AG08396 (cell line): Measurements from ENCODE around the gene TMPRSS15.
"Not testable (repeated sequence)": the region's sequence is repeated elsewhere in the genome, so short reads cannot be mapped to it uniquely, and the experiment has no call there.

ENCODE experiments used
- DNase-seq: peaks from one replicate; pipeline ENCODE4 v3.0.0; 2012; ENCODE audit warnings: low spot score, mixed read lengths

TMPRSS15 gene

GRCh38 chr21:18403735-18404450, at the start of gene TMPRSS15:
TSS of gene TMPRSS15 (minus strand) at chr21:18403785. CDS start at chr21:18403622, 163 bp downstream.
- DNase-seq, result no peak

GRCh38 chr21:18451670-18452069, 48.1 kb upstream of the TMPRSS15 start:
- no peak for DNase-seq

- DNase-seq, result no peak
Observed at GRCh38 chr21:18449605-18450550, 46.3 kb upstream of the TMPRSS15 start.

- no peak for DNase-seq
Observed at GRCh38 chr21:18443701-18444100, 40.1 kb upstream of the TMPRSS15 start.

GRCh38 chr21:18443085-18443484, 39.5 kb upstream of the TMPRSS15 start:
- DNase-seq, result no peak

GRCh38 chr21:18430341-18430740, 26.8 kb upstream of the TMPRSS15 start:
- no peak for DNase-seq

- no peak for DNase-seq
Observed at GRCh38 chr21:18424276-18424675, 20.7 kb upstream of the TMPRSS15 start.

- no peak for DNase-seq
Observed at GRCh38 chr21:18417141-18417790, 13.7 kb upstream of the TMPRSS15 start.

GRCh38 chr21:18411565-18411964, 8.0 kb upstream of the TMPRSS15 start:
- no peak for DNase-seq

- DNase-seq, result no peak
Observed at GRCh38 chr21:18409579-18409978, 6.0 kb upstream of the TMPRSS15 start.

- DNase-seq, result no peak
Observed at GRCh38 chr21:18398843-18399242, 4.7 kb downstream of the TMPRSS15 start.

- no peak for DNase-seq
Observed at GRCh38 chr21:18387994-18388393, 15.6 kb downstream of the TMPRSS15 start.

- no peak for DNase-seq
Observed at GRCh38 chr21:18384771-18385170, 18.8 kb downstream of the TMPRSS15 start.

GRCh38 chr21:18382934-18383619, 20.5 kb downstream of the TMPRSS15 start:
- not testable (repeated sequence) for DNase-seq

GRCh38 chr21:18382141-18382540, 21.4 kb downstream of the TMPRSS15 start:
- no peak for DNase-seq

GRCh38 chr21:18373606-18374005, 30.0 kb downstream of the TMPRSS15 start:
- no peak for DNase-seq

GRCh38 chr21:18370301-18370700, 33.3 kb downstream of the TMPRSS15 start:
- DNase-seq, result no peak

- DNase-seq, result no peak
Observed at GRCh38 chr21:18369115-18369514, 34.5 kb downstream of the TMPRSS15 start.

GRCh38 chr21:18368205-18368604, 35.4 kb downstream of the TMPRSS15 start:
- DNase-seq, result no peak

GRCh38 chr21:18356801-18357200, 46.8 kb downstream of the TMPRSS15 start:
- no peak for DNase-seq

- DNase-seq, result no peak
Observed at GRCh38 chr21:18354947-18355346, 48.6 kb downstream of the TMPRSS15 start.

GRCh38 chr21:18350216-18350615, 53.4 kb downstream of the TMPRSS15 start:
- DNase-seq, result no peak
